WTC11 (cell line): ENCODE data around the gene FUZ. TPM values are rescaled to one million over a fixed set of nuclear protein-coding genes. Genes with fewer than 3 reads are reported as not detected.
A peak's percentile ranks its signal among the peaks of the same experiment; 100 is the strongest.

ENCODE experiments used
- ATAC-seq: fragments of 200-7000 bp; cut with Tn5 transposase; 2 replicates; pipeline ENCODE4 v1.10.0; 2021; ENCODE audit warnings: mild to moderate bottlenecking, moderate library complexity
- CTCF ChIA-PET: fragments of 300-600 bp; sonication (Branson Sonifier 250); formaldehyde crosslinking; loops from one replicate; lab custom pipeline; 2021; ENCODE audit warnings: antibody characterized with exemption; lab: Charles Lee
- POLR2A ChIA-PET: fragments of 350-600 bp; sonication (Branson Sonifier 250); formaldehyde crosslinking; loops from one replicate; lab custom pipeline; 2021; ENCODE audit warnings: antibody characterized with exemption; lab: Charles Lee
- DNase-seq: peaks from one replicate; pipeline ENCODE4 v3.0.0; 2021; ENCODE audit warnings: low spot score
- H3K27ac Mint-ChIP-seq: 2 replicates; pipeline ENCODE4 v1.8.0; 2021; ENCODE audit warnings: mixed read lengths
- H3K27me3 Mint-ChIP-seq: 2 replicates; pipeline ENCODE4 v1.8.0; 2021; ENCODE audit warnings: low read depth, mild to moderate bottlenecking, moderate library complexity, mixed read lengths
- H3K36me3 Mint-ChIP-seq: 2 replicates; pipeline ENCODE4 v1.8.0; 2021; ENCODE audit warnings: mixed read lengths
- H3K4me1 Mint-ChIP-seq: 2 replicates; pipeline ENCODE4 v1.8.0; 2022; ENCODE audit warnings: mixed read lengths
- H3K4me3 Mint-ChIP-seq: 2 replicates; pipeline ENCODE4 v1.8.0; 2021; ENCODE audit warnings: mild to moderate bottlenecking, moderate library complexity, mixed read lengths
- H3K9me3 Mint-ChIP-seq: 2 replicates; pipeline ENCODE4 v1.8.0; 2021; ENCODE audit warnings: mixed read lengths
- AR ChIP-seq: fragments of 250-450 bp; sonication (Bioruptor Pico); IDR thresholded peaks from 2 replicates; pipeline ENCODE4 v1.9.0; 2021; ENCODE audit warnings: mild to moderate bottlenecking
- FOXP4 ChIP-seq: sonication (generic); formaldehyde crosslinking; IDR thresholded peaks from 2 replicates; pipeline ENCODE4 v1.8.0; 2022; ENCODE audit warnings: mild to moderate bottlenecking, missing genetic modification reagents
- GTF2I ChIP-seq: fragments of 250-450 bp; sonication (Bioruptor Pico); conservative IDR thresholded peaks from 2 replicates; pipeline ENCODE4 v1.4.0; 2021; ENCODE audit warnings: mild to moderate bottlenecking
- HMGXB4 ChIP-seq: sonication (generic); formaldehyde crosslinking; IDR thresholded peaks from 2 replicates; pipeline ENCODE4 v1.8.1; 2023; ENCODE audit warnings: mild to moderate bottlenecking, moderate library complexity, missing genetic modification reagents
- JAZF1 ChIP-seq: fragments of 250-450 bp; sonication (Bioruptor Pico); IDR thresholded peaks from 2 replicates; pipeline ENCODE4 v1.9.0; 2021; ENCODE audit warnings: moderate library complexity, mild to moderate bottlenecking, inconsistent platforms
- PREB ChIP-seq: sonication (generic); formaldehyde crosslinking; IDR thresholded peaks from 2 replicates; pipeline ENCODE4 v1.8.1; 2022; ENCODE audit warnings: mild to moderate bottlenecking, missing genetic modification reagents, moderate library complexity, borderline replicate concordance
- RELA ChIP-seq: sonication (generic); formaldehyde crosslinking; IDR thresholded peaks from 2 replicates; pipeline ENCODE4 v1.8.1; 2022; ENCODE audit warnings: missing genetic modification reagents, mild to moderate bottlenecking, borderline replicate concordance
- SMAD3 ChIP-seq: sonication (generic); formaldehyde crosslinking; IDR thresholded peaks from 2 replicates; pipeline ENCODE4 v1.8.0; 2022; ENCODE audit warnings: missing genetic modification reagents, mild to moderate bottlenecking, borderline replicate concordance
- SOX15 ChIP-seq: fragments of 250-450 bp; sonication (Bioruptor Pico); IDR thresholded peaks from 2 replicates; pipeline ENCODE4 v1.9.0; 2021; ENCODE audit warnings: mild to moderate bottlenecking
- TEAD1 ChIP-seq: sonication (generic); formaldehyde crosslinking; IDR thresholded peaks from 2 replicates; pipeline ENCODE4 v1.8.0; 2022; ENCODE audit warnings: mild to moderate bottlenecking, missing genetic modification reagents
- ZNF232 ChIP-seq: sonication (generic); formaldehyde crosslinking; IDR thresholded peaks from 2 replicates; pipeline ENCODE4 v1.8.0; 2022; ENCODE audit warnings: mild to moderate bottlenecking, missing genetic modification reagents
- total RNA-seq: library from RNA; stranded (reverse); gene quantifications from 3 replicates; pipeline ENCODE4 v1.2.3, GENCODE V29; 2021
- TF ChIP-seq, protein P1 (sequence below): sonication (generic); formaldehyde crosslinking; IDR thresholded peaks from 2 replicates; pipeline ENCODE4 v1.8.1; 2023; ENCODE audit warnings: mild to moderate bottlenecking, missing genetic modification reagents, moderate library complexity
- TF ChIP-seq, protein P2 (sequence below): sonication (generic); formaldehyde crosslinking; IDR thresholded peaks from 2 replicates; pipeline ENCODE4 v1.8.0; 2023; ENCODE audit warnings: missing genetic modification reagents, mild to moderate bottlenecking, borderline replicate concordance
- TF ChIP-seq, protein P3 (sequence below): fragments of 250-450 bp; sonication (Bioruptor Pico); IDR thresholded peaks from 2 replicates; pipeline ENCODE4 v2.1.2; 2022; ENCODE audit warnings: mild to moderate bottlenecking, moderate library complexity
- TF ChIP-seq, protein P4 (sequence below): sonication (generic); formaldehyde crosslinking; IDR thresholded peaks from 2 replicates; pipeline ENCODE4 v1.8.0; 2022; ENCODE audit warnings: mild to moderate bottlenecking, missing genetic modification reagents

Gene FUZ
- total RNA-seq, 1 experiment from 2014 or later = 35.1 TPM

DNA sequence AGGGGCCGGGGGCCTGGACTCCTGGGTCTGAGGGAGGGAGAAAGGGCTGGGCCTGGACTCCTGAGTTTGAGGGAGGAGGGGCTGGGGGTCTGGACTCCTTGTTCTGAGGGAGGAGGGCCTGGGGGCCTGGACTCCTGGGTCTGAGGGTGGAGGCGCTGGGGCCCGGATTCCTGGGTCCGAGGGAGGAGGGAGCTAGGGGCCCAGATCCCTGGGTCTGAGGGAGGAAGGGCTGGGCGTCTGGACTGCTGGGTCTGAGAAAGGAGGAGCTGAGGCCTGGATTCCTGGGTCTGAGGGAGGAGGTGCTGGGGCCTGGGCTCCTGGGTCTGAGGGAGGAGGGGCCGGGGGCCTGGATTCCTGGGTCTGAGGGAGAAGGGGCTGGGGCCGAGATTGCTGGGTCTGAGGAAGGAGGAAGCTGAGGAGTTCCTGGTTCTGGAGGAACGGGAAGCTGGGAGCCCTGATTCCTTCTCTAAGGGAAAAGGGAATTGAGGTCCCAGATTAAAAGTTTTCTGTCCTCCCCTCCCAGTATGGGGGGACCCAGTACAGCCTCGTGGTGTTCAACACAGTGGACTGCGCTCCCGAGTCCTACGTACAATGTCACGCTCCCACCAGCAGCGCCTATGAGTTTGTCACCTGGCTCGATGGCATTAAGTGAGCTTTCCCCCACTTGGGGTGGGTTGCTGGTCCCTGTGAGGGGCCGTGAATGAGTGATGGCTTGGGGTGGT lies 5.7 kb upstream of the FUZ start (continued):
- TF ChIP-seq, protein P1, sequence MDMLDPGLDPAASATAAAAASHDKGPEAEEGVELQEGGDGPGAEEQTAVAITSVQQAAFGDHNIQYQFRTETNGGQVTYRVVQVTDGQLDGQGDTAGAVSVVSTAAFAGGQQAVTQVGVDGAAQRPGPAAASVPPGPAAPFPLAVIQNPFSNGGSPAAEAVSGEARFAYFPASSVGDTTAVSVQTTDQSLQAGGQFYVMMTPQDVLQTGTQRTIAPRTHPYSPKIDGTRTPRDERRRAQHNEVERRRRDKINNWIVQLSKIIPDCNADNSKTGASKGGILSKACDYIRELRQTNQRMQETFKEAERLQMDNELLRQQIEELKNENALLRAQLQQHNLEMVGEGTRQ (CRISPR knock-in tag) = no peak
- TF ChIP-seq RELA (CRISPR knock-in tag) (no peak), SMAD3 (CRISPR knock-in tag) (no peak), HMGXB4 (CRISPR knock-in tag) (no peak), AR (CRISPR knock-in tag) (no peak), ZNF232 (no peak), SOX15 (CRISPR knock-in tag) (no peak), JAZF1 (no peak), PREB (CRISPR knock-in tag) (no peak), GTF2I (no peak)

DNA sequence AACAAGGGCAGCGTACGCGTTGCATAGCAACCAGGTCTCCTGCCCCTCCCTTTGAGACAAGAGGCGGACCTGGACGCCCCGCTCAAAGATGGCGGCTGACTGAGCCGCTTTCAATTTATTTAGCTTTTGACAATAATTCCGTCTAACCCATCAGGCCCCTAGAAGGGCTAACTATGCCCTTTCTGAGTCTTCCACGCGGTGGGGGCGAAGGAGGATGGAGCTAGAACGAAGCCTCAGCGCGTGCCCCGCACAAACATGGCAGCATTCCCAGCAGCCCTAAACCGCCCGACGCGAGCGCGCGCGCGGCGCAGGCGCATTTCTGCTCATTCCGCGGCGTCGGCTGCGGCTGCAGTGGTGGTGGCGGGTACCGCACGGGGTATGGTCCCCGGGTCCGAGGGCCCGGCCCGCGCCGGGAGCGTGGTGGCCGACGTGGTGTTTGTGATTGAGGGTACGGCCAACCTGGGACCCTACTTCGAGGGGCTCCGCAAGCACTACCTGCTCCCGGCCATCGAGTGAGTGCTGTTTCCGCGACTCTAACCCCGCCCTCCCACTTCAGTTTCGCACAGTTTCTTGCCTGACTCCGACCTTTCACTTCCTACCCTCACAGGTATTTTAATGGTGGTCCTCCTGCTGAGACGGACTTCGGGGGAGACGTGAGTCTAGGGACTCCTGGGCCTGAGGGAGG lies 5.0 kb upstream of the FUZ start, which contains the start of gene MED25:
TSS of gene MED25 (plus strand) at position 326 of the 685 bp plus-strand sequence. CDS start at position 379, 53 bp downstream.
- CTCF ChIA-PET = interaction anchor here (0.6 to 1.4 kb wide), 3 partner anchors 13 to 220 kb away, joined by 3 read pairs; partner anchors contain the start of gene PTOV1
- ATAC-seq (peak; percentile 74), DNase-seq (peak; percentile 86)
- H3K9me3 Mint-ChIP-seq = no peaks in the 10 kb centered on the region
- POLR2A ChIA-PET = no interaction called here
- H3K36me3 Mint-ChIP-seq = peaks cover 8% of the 10 kb centered on the region
- H3K27ac Mint-ChIP-seq = peak within 1 kb of the TSS; percentile 99
- H3K4me3 Mint-ChIP-seq = peak within 1 kb of the TSS; percentile 99
- no peaks in the 10 kb centered on the region for H3K27me3 Mint-ChIP-seq
- H3K4me1 Mint-ChIP-seq = peaks cover 12% of the 10 kb centered on the region
- TF ChIP-seq FOXP4 (CRISPR knock-in tag) (0 out of 2 replicates have a peak, but pooled peaks have one; percentile 42), HMGXB4 (CRISPR knock-in tag) (peak; percentile 48; the same call in 1 of the 2 replicates), TEAD1 (CRISPR knock-in tag) (peak; percentile 70; the same call in 1 of the 2 replicates)
- TF ChIP-seq, protein P2, sequence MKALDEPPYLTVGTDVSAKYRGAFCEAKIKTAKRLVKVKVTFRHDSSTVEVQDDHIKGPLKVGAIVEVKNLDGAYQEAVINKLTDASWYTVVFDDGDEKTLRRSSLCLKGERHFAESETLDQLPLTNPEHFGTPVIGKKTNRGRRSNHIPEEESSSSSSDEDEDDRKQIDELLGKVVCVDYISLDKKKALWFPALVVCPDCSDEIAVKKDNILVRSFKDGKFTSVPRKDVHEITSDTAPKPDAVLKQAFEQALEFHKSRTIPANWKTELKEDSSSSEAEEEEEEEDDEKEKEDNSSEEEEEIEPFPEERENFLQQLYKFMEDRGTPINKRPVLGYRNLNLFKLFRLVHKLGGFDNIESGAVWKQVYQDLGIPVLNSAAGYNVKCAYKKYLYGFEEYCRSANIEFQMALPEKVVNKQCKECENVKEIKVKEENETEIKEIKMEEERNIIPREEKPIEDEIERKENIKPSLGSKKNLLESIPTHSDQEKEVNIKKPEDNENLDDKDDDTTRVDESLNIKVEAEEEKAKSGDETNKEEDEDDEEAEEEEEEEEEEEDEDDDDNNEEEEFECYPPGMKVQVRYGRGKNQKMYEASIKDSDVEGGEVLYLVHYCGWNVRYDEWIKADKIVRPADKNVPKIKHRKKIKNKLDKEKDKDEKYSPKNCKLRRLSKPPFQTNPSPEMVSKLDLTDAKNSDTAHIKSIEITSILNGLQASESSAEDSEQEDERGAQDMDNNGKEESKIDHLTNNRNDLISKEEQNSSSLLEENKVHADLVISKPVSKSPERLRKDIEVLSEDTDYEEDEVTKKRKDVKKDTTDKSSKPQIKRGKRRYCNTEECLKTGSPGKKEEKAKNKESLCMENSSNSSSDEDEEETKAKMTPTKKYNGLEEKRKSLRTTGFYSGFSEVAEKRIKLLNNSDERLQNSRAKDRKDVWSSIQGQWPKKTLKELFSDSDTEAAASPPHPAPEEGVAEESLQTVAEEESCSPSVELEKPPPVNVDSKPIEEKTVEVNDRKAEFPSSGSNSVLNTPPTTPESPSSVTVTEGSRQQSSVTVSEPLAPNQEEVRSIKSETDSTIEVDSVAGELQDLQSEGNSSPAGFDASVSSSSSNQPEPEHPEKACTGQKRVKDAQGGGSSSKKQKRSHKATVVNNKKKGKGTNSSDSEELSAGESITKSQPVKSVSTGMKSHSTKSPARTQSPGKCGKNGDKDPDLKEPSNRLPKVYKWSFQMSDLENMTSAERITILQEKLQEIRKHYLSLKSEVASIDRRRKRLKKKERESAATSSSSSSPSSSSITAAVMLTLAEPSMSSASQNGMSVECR = 0 out of 2 replicates have a peak, but pooled peaks have one; percentile 72
- TF ChIP-seq, protein P3, sequence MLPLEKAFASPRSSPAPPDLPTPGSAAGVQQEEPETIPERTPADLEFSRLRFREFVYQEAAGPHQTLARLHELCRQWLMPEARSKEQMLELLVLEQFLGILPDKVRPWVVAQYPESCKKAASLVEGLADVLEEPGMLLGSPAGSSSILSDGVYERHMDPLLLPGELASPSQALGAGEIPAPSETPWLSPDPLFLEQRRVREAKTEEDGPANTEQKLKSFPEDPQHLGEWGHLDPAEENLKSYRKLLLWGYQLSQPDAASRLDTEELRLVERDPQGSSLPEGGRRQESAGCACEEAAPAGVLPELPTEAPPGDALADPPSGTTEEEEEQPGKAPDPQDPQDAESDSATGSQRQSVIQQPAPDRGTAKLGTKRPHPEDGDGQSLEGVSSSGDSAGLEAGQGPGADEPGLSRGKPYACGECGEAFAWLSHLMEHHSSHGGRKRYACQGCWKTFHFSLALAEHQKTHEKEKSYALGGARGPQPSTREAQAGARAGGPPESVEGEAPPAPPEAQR (CRISPR knock-in tag) = no peak
- TF ChIP-seq, protein P4, sequence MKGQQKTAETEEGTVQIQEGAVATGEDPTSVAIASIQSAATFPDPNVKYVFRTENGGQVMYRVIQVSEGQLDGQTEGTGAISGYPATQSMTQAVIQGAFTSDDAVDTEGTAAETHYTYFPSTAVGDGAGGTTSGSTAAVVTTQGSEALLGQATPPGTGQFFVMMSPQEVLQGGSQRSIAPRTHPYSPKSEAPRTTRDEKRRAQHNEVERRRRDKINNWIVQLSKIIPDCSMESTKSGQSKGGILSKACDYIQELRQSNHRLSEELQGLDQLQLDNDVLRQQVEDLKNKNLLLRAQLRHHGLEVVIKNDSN (CRISPR knock-in tag) = peak; percentile 58; the same call in 1 of the 2 replicates
